GM12874 (cell line): ENCODE results near the gene CREBRF.

ENCODE experiments used
- TF ChIP-seq, protein P1 (sequence below): IDR thresholded peaks from 2 replicates; pipeline ENCODE4 v1.5.1; 2011; ENCODE audit warnings: low read depth, mild to moderate bottlenecking, control low read depth, low read length, moderate library complexity; ENCODE audit not compliant: insufficient read depth

Gene CREBRF

GRCh38 chr5:173039964-173040363 is 16.2 kb upstream of the CREBRF start:
- TF ChIP-seq, protein P1, sequence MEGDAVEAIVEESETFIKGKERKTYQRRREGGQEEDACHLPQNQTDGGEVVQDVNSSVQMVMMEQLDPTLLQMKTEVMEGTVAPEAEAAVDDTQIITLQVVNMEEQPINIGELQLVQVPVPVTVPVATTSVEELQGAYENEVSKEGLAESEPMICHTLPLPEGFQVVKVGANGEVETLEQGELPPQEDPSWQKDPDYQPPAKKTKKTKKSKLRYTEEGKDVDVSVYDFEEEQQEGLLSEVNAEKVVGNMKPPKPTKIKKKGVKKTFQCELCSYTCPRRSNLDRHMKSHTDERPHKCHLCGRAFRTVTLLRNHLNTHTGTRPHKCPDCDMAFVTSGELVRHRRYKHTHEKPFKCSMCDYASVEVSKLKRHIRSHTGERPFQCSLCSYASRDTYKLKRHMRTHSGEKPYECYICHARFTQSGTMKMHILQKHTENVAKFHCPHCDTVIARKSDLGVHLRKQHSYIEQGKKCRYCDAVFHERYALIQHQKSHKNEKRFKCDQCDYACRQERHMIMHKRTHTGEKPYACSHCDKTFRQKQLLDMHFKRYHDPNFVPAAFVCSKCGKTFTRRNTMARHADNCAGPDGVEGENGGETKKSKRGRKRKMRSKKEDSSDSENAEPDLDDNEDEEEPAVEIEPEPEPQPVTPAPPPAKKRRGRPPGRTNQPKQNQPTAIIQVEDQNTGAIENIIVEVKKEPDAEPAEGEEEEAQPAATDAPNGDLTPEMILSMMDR: no peak

GRCh38 chr5:173041881-173042762 is 14.0 kb upstream of the CREBRF start:
- TF ChIP-seq, protein P1: no peak

- TF ChIP-seq, protein P1: no peak
These were observed 13.4 kb upstream of the CREBRF start for GRCh38 chr5:173042763-173043107.

- TF ChIP-seq, protein P1: no peak
These were observed 10.7 kb upstream of the CREBRF start for GRCh38 chr5:173045474-173045873.

DNA sequence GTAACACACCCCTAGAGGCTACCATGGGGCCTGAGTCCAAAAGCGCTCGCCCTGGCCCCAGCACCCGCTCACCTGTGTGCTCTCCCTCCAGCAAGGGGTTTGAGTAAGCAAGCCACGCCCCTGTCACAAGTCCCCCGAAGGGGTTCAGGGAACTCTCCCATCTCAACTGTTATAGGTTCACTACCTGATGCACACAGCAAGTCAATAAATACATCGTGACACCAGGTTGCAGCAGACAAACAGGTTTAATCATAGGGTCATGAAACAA is 8.4 kb upstream of the CREBRF start:
- TF ChIP-seq, protein P1: no peak

- TF ChIP-seq, protein P1: no peak
These were observed 5.4 kb upstream of the CREBRF start for GRCh38 chr5:173050791-173051190.

- TF ChIP-seq, protein P1: no peak
These were observed 4.4 kb upstream of the CREBRF start for GRCh38 chr5:173051746-173052145.
